K562 (cell line): ENCODE data around the gene TCEAL8. TPM values are rescaled to one million over a fixed set of nuclear protein-coding genes. Genes with fewer than 3 reads are reported as not detected.

Experiments used
- ATAC-seq: fragments of 200-7000 bp; cut with Tn5 transposase; 3 replicates; pipeline ENCODE4 v1.9.1; 2020; ENCODE audit warnings: moderate library complexity
- BruUV-seq: library from RNA; stranded (reverse); fragments of 400-500 nt; replicated peaks from 2 replicates; lab custom pipeline; 2021; lab: Mats Ljungman, UMichigan
- CTCF ChIA-PET: fragments of 300-600 bp; formaldehyde crosslinking; extraction: SDS; loops from one replicate; lab custom pipeline; 2021; ENCODE audit warnings: low intra/inter-chr PET ratio; lab: Yijun Ruan, JAX
- POLR2A ChIA-PET: fragments of 300-600, 350-650 bp; sonication (Branson Sonifier 250); formaldehyde crosslinking; extraction: SDS; loops from one replicate; lab custom pipeline; 2021; ENCODE audit warnings: antibody characterized with exemption, inconsistent platforms; lab: Yijun Ruan, JAX
- DNase-seq, 4 experiments: peaks; one replicate each; pipeline versions ENCODE4 v3.0.0 to v3.0.0-alpha.2; 2011 to 2018; ENCODE audit warnings: low spot score in 3 of 4, mixed read lengths in 3 of 4; ENCODE audit errors: extremely low read depth in 1 of 4
- FAIRE-seq: peaks from 2 replicates; lab custom pipeline; 2011; peaks lifted over from hg19 to GRCh38; lab: Jason Lieb, UNC
- H2AFZ ChIP-seq: 2 replicates; pipeline ENCODE4 v1.6.0; 2011; ENCODE audit warnings: low read depth, low read length, control low read depth, inconsistent platforms
- H3K27ac ChIP-seq: fragments of 200-600 bp; 3 replicates; pipeline ENCODE4 v1.8.0; 2011; ENCODE audit warnings: low read depth, mild to moderate bottlenecking, control low read depth, inconsistent platforms, low read length, moderate library complexity, mixed read lengths; ENCODE audit errors: extremely low read depth
- H3K27me3 ChIP-seq, 2 experiments: fragments of 300-600 bp in 1 of 2; 2 replicates in 1 of 2; 3 replicates in 1 of 2; pipeline versions ENCODE4 v1.6.0 to v1.8.0; 2011; ENCODE audit warnings: inconsistent platforms in 2 of 2, low read length in 2 of 2, mild to moderate bottlenecking in 1 of 2, mixed read lengths in 1 of 2, moderate library complexity in 1 of 2; ENCODE audit not compliant: control insufficient read depth in 2 of 2, insufficient read depth in 2 of 2
- H3K36me3 ChIP-seq: fragments of 300-600 bp; 3 replicates; pipeline ENCODE4 v1.8.0; 2011; ENCODE audit warnings: mild to moderate bottlenecking, low read length, inconsistent platforms; ENCODE audit not compliant: control insufficient read depth, insufficient read depth
- H3K4me1 ChIP-seq, 2 experiments: fragments of 200-600 bp in 1 of 2; replicated peaks in 1 of 2; 2 replicates in 1 of 2; 3 replicates in 1 of 2; pipeline versions ENCODE4 v1.5.1 to v1.8.0; 2011; ENCODE audit warnings: inconsistent platforms in 2 of 2, low read length in 2 of 2, mild to moderate bottlenecking in 1 of 2, mixed read lengths in 1 of 2, moderate library complexity in 1 of 2; ENCODE audit not compliant: control insufficient read depth in 2 of 2, insufficient read depth in 2 of 2
- H3K4me2 ChIP-seq: 2 replicates; pipeline ENCODE4 v1.6.1; 2011; ENCODE audit warnings: low read length, control low read depth, inconsistent platforms, mixed read lengths; ENCODE audit not compliant: insufficient read depth
- H3K4me3 ChIP-seq: fragments of 200-600 bp; sonication (generic), shearing (Covaris generic); 2 replicates; pipeline ENCODE4 v1.5.1; 2016; ENCODE audit warnings: control low read depth, inconsistent platforms
- H3K79me2 ChIP-seq: fragments of 200-600 bp; 3 replicates; pipeline ENCODE4 v1.8.0; 2011; ENCODE audit warnings: low read length, inconsistent platforms; ENCODE audit not compliant: control insufficient read depth, insufficient read depth
- H3K9ac ChIP-seq, 2 experiments: 2 replicates each; pipeline versions ENCODE4 v1.6.0 to v1.6.1; 2011; ENCODE audit warnings: low read depth in 2 of 2, low read length in 2 of 2, control low read depth in 1 of 2, inconsistent platforms in 1 of 2, mild to moderate bottlenecking in 1 of 2, mixed read lengths in 1 of 2; ENCODE audit not compliant: insufficient read depth in 1 of 2
- H3K9me1 ChIP-seq: one replicate; pipeline ENCODE4 v1.6.0; 2011; ENCODE audit warnings: inconsistent platforms, mild to moderate bottlenecking, low read length, moderate library complexity; ENCODE audit not compliant: control insufficient read depth, insufficient read depth
- H3K9me3 ChIP-seq: replicated peaks from 2 replicates; pipeline ENCODE4 v1.5.1; 2011; ENCODE audit warnings: low read depth, low read length, inconsistent platforms; ENCODE audit not compliant: control insufficient read depth, insufficient read depth
- H4K20me1 ChIP-seq: replicated peaks from 2 replicates; pipeline ENCODE4 v1.6.1; 2011; ENCODE audit warnings: low read length, inconsistent platforms, mixed read lengths; ENCODE audit not compliant: control insufficient read depth, insufficient read depth
- EP300 ChIP-seq: IDR thresholded peaks from 2 replicates; pipeline ENCODE4 v1.6.1; 2012; ENCODE audit warnings: low read length, improper control_type of control experiment
- GABPA ChIP-seq: fragments of 200-800 bp; sonication (Bioruptor generic); conservative IDR thresholded peaks from 2 replicates; pipeline ENCODE4 v1.6.1; 2016; ENCODE audit warnings: low read depth, missing genetic modification characterization, missing compliant biosample characterization
- GATAD2A ChIP-seq: fragments of 450-650 bp; IDR thresholded peaks from 2 replicates; pipeline ENCODE4 v1.6.1; 2017
- KAT7 ChIP-seq: sonication (generic); formaldehyde crosslinking; IDR thresholded peaks from 2 replicates; pipeline ENCODE4 v1.8.0; 2022; ENCODE audit warnings: missing genetic modification reagents, mild to moderate bottlenecking, borderline replicate concordance
- PBX2 ChIP-seq, 2 experiments: IDR thresholded peaks in 1 of 2; conservative IDR thresholded peaks in 1 of 2; 2 replicates each; pipeline ENCODE4 v1.6.1; 2016; ENCODE audit warnings: low read depth in 2 of 2, mild to moderate bottlenecking in 1 of 2, missing compliant biosample characterization in 1 of 2, missing genetic modification characterization in 1 of 2, moderate library complexity in 1 of 2
- PHB ChIP-seq: fragments of 250-450 bp; sonication (Bioruptor Pico); IDR thresholded peaks from 2 replicates; pipeline ENCODE4 v1.5.0; 2021
- ZBTB1 ChIP-seq: sonication (generic); formaldehyde crosslinking; IDR thresholded peaks from 2 replicates; pipeline ENCODE4 v1.8.1; 2023; ENCODE audit warnings: missing genetic modification reagents, low read depth, mild to moderate bottlenecking, borderline replicate concordance
- ZNF41 ChIP-seq: fragments of 250-450 bp; sonication (Bioruptor Pico); conservative IDR thresholded peaks from 2 replicates; pipeline ENCODE4 v1.4.0; 2020; ENCODE audit warnings: mild to moderate bottlenecking
- WGBS: fragments of 100-300 bp; shearing (Covaris generic); methylation state at CpG from one replicate; pipeline ENCODE4 v1.1.6; 2016; ENCODE audit warnings: low coverage, mixed read lengths; ENCODE audit not compliant: insufficient coverage; ENCODE audit errors: missing lambda C conversion rate; 5-methylcytosine and 5-hydroxymethylcytosine counted together
- in situ Hi-C: fragments of 300-500 bp; cut with MboI; formaldehyde crosslinking; loops from 4 replicates; pipeline ENCODE4 v1.15.0; 2018; ENCODE audit warnings: inconsistent platforms, mixed read lengths
- intact Hi-C: fragments of 100-400 bp; cut with micrococcal nuclease; formaldehyde crosslinking; loops from 2 replicates; pipeline ENCODE4 v1.14.2; 2022
- polyA plus RNA-seq, 8 experiments: library from polyadenylated mRNA; depleted of rRNA in 4 of 8; stranded (reverse) in 5 of 8; unstranded in 3 of 8; fragments of >200 nt; fragmentation: Nextera tagmentation in 2 of 8; fragmentation: Illumina TruSeq in 1 of 8; extraction: Ambion mirVana in 2 of 8; extraction: Trizol in 1 of 8; gene quantifications; 2 replicates each; pipeline versions ENCODE4 v1.2.1 to v1.2.3, GENCODE V29; 2011 to 2014; ENCODE audit warnings: inconsistent platforms in 1 of 8, missing spikeins in 1 of 8
- total RNA-seq, 7 experiments: library from RNA; depleted of rRNA in 6 of 7; stranded (reverse); fragments of >200 nt in 6 of 7; fragmentation: Illumina TruSeq in 2 of 7; extraction: Trizol in 2 of 7; gene quantifications; 2 replicates each; pipeline versions ENCODE4 v1.2.1 to v1.2.3, GENCODE V29; 2011 to 2021; ENCODE audit warnings: low replicate concordance in 1 of 7

The TCEAL8 gene
- total and polyA plus RNA-seq, 9 of the 15 experiments (the other 6 are each of a cell fraction or from before 2014, with no cell fraction given): 49.0 to 178 (median 101) TPM

- TF ChIP-seq EP300: no peak
- Histone ChIP-seq H3K4me1 (no peaks in the 10 kb centered on the region), H3K9me1 (no peaks in the 10 kb centered on the region), H3K4me2 (no peak overlapping the region), H3K9me3 (no peaks in the 10 kb centered on the region), H3K36me3 (no peaks in the 10 kb centered on the region), H3K4me3 (no peak overlapping the region), H3K9ac (no peak overlapping the region), H3K27me3 (no peaks in the 10 kb centered on the region), H4K20me1 (no peaks in the 10 kb centered on the region), H2AFZ (no peak overlapping the region), H3K79me2 (no peaks in the 10 kb centered on the region), H3K27ac (no peak overlapping the region)
- 17% methylated on average over 2 of the region's 2 CpGs for WGBS
- in situ Hi-C loops (no loop called here), intact Hi-C loops (no loop called here)
- ATAC-seq: no peak
- ChIA-PET CTCF (no interaction called here), POLR2A (no interaction called here)
- no peak for FAIRE-seq
- no peak for DNase-seq
- no TSS peak for BruUV-seq
Measured at GRCh38 chrX:103293118-103293517, 38.2 kb upstream of the TCEAL8 start.

- BruUV-seq: no TSS peak
- Histone ChIP-seq H3K4me1 (no peaks in the 10 kb centered on the region; a peak in 1 of 5 replicates), H3K4me2 (no peak overlapping the region)
- POLR2A ChIA-PET: no interaction called here
- TF ChIP-seq ZNF41 (CRISPR knock-in tag) (no peak), KAT7 (CRISPR knock-in tag) (no peak), GABPA (tag) (no peak), PBX2 (CRISPR knock-in tag; IDR thresholded peaks at IDR 0.05; ENCODE audit: low read depth) (no peak), PBX2 (tag; conservative IDR thresholded peaks at IDR 0.05; ENCODE audit: low read depth) (no peak), ZBTB1 (no peak), GATAD2A (no peak), PHB (no peak)
- TF ChIP-seq, all 486 proteins: peak for 0
- H3K27ac ChIP-seq: no peak overlapping the region
- peaks cover 4 to 12% of the 10 kb centered on the region in 2 experiments; a peak in 3 of 5 replicates for H3K27me3 ChIP-seq
- WGBS: 0% methylated on average over 1 of the region's 1 CpG
- ATAC-seq (no peak), FAIRE-seq (no peak), DNase-seq (no peak)
- no peaks in the 10 kb centered on the region for H3K36me3 ChIP-seq
- no peaks in the 10 kb centered on the region for H3K9me1 ChIP-seq
- intact Hi-C loops: no loop called here
- H3K79me2 ChIP-seq: no peaks in the 10 kb centered on the region
- no peak overlapping the region for H2AFZ ChIP-seq
- CTCF ChIA-PET: no interaction called here
- 0 out of 2 replicates have a peak, but pooled peaks cover 3% of the 10 kb centered on the region for H3K9me3 ChIP-seq
- no peaks in the 10 kb centered on the region for H4K20me1 ChIP-seq
- no peak overlapping the region for H3K4me3 ChIP-seq
- H3K9ac ChIP-seq: no peak overlapping the region
- in situ Hi-C loops: no loop called here
Measured at GRCh38 chrX:103279624-103280023, 24.7 kb upstream of the TCEAL8 start.
